Kasumi-1 (cell line): ENCODE data around the gene ZFHX3.

Experiments used
- DNase-seq, 2 experiments: peaks; one replicate each; lab custom pipeline; 2025; lab: John Stamatoyannopoulos, UW

The ZFHX3 gene

DNA sequence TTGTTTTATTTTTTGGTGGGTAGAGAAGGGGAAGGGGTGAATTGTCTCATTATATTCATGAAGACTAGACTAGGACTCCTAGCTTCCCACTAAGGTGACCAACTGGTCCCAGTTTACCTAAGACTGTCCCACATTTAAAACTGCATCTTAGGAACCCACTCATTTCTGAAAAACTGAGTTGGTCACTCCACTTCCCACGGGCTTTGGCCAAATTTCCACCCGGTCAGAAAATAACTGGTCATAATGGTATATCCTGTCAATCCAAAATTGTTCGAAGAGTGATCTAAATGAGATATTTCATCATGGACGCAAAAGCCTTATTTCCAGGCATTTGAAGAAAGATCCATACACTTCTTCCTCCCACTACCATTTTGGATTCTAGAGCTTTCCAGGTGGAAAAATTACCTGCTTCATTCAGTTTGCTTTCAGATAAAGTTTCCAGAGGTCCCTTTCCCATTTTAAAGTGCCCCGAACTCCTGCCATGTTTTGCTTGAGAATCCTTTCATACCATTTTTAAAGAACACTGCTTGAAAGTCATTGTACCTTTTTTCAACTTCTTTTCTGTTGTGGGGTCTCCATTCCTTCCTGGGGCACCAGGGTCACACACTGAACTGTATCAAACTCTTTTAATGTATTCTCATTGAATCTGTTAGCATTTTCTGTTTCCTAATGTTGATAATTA is 21.8 kb upstream of the ZFHX3 start:
- no peak for DNase-seq

DNA sequence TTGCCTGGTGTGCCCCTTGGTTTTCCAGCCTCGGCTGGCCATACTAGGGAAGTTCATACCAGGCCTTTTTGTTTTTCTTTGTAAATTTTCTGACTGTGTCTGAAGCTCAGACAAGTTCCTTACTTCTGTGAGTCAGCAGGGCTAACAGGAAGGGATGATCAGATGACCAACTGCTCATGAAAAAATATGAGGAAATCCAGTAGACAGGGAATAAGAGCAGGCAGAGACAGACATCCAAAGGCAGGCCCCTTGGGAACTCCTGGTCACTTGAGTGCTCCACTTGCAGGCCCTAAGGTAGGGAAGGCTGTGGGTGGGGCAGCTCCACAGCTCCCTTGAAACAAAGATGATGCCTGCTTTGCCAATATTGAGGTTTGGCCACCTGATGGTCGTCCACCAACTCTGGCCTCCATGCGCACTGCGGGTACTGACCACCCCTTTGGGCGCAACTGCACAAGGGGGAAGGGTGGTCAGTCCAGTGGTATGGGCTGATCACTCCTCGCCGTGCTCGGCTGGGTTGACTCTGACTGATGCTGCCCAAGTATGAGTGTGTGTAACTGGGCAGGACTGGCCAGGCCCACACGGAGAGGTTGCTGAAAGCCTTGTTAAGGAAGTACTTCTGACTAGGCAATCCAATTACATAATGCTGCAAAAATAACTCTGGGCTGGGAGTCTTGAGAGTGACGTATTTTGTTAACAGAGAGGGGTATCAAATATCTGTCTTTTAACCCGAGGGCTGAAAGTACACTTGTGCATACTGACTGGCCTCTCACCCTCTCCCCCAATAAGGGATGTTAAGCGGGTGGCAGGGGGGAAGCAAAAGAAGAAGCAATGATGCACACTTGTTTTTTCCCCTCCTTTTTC is 20.8 kb upstream of the ZFHX3 start:
- DNase-seq: peak; percentile 80 to 81

- DNase-seq: no peak
These were observed 20.0 kb upstream of the ZFHX3 start for GRCh38 chr16:73067671-73068540.

- DNase-seq: no peak
These were observed 19.2 kb upstream of the ZFHX3 start for GRCh38 chr16:73066927-73067670.

- no peak for DNase-seq
These were observed 18.5 kb upstream of the ZFHX3 start for GRCh38 chr16:73066331-73066926.

GRCh38 chr16:73065632-73066330 is 17.9 kb upstream of the ZFHX3 start:
- DNase-seq: no peak

GRCh38 chr16:73064994-73065545 is 17.1 kb upstream of the ZFHX3 start:
- no peak for DNase-seq

- no peak for DNase-seq
These were observed 16.5 kb upstream of the ZFHX3 start for GRCh38 chr16:73064212-73064993.

- DNase-seq: no peak
These were observed 15.9 kb upstream of the ZFHX3 start for GRCh38 chr16:73063854-73064211.

DNA sequence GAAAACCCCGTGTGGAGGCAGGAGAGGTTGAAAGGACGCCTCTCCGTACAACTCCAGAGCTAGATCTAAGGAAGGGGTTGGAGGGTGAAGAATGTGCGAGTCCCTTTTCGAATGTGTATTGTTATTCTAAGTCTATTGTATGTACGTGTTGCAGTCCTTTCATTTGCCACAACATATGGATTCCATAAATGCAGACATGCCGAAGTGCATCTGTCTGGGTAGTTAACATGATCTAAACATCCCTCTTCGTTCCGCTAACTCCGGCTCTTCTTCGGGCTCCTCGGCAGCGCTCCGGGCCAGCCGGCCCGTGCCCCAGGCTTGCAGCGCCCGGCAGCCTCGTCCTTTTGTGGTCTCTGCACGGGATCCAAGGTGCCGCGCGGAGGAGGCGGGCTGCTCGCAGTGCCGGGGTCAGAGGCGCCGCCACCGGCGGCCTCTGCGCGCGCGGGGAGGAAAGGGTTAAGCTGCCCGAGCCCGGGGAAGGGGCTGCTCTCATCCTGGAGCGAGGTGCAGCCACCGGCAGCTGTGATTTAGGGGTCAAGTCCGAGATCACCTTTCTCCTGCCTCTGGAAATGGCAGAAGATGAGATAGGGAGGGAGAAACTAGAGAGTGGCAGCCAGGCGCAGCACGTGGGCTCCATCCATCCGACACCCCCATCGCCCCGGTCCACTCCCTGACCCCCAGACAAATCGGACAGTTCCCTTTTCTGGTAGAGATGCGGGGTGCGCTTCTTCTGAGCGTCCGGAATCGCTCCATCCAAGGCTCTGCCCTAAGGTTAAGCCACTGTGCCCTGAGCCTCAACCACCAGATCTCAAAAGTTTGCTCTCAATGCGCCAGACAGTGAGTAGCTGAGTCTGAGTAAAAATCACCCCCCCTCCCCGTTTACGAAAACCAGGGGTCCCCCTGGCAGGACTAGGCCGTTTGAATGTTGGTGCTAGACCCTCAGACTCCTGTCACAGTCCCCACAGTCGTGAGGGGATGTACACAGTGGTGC is 15.1 kb upstream of the ZFHX3 start:
- peak in 1 of 2 experiments; percentile 53 for DNase-seq

DNA sequence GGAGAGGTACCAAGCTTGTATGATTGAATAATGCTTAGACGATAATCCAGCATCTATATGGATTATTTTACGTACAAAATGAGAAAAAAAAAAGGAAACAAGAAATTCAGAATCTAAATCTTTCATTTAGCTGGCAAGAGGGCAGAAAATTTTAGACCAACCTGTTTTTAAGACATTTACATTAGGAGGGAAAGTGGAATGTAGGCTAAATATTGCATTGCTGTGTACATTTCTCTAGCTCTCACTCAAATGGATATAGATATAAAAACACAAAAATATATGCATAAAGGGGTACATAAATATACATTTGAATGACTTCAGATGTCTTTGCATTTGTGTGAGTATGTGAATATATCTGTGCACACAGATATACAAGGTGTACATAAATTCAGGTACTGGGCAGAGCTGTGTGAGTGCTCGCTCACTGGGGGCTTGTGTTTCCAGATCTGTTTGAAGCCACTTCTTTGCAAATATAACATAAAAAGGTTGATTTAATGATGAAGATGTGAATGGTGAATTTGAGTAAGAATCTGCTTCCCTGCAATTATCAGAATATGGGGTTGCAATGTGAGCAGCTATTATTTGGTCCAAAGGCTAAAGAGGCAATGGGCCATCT is 14.2 kb upstream of the ZFHX3 start:
- no peak for DNase-seq

DNA sequence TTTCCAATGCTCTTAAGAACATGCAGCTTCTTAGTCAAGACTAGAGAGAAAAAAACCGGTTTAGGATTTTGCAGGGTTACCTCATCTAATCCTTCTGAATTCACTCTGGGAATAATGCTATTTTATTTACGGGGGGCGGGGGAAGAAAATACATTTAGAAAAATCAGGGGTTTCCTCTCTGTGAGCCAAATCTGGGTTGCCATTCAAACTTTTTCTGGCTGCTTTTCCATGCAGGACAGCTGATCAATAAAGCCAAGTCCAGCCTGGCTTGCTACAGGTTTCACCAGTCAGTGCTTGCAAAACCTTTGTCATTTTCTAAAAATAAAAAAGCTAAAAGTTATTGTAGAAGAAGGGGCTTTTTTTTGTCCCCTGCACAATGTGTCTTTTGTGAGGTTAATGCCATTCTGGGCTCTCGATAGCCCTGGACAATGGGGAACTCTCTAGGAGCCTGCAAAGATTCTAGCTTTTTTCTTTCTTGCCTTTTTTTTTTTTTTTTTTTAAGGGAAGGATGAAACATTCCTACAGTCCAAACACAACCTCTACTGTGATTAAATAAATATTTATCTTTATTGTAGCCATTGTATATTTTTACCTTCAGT is 13.1 kb upstream of the ZFHX3 start:
- no peak for DNase-seq

- DNase-seq: no peak
These were observed 12.1 kb upstream of the ZFHX3 start for GRCh38 chr16:73059779-73060615.

DNA sequence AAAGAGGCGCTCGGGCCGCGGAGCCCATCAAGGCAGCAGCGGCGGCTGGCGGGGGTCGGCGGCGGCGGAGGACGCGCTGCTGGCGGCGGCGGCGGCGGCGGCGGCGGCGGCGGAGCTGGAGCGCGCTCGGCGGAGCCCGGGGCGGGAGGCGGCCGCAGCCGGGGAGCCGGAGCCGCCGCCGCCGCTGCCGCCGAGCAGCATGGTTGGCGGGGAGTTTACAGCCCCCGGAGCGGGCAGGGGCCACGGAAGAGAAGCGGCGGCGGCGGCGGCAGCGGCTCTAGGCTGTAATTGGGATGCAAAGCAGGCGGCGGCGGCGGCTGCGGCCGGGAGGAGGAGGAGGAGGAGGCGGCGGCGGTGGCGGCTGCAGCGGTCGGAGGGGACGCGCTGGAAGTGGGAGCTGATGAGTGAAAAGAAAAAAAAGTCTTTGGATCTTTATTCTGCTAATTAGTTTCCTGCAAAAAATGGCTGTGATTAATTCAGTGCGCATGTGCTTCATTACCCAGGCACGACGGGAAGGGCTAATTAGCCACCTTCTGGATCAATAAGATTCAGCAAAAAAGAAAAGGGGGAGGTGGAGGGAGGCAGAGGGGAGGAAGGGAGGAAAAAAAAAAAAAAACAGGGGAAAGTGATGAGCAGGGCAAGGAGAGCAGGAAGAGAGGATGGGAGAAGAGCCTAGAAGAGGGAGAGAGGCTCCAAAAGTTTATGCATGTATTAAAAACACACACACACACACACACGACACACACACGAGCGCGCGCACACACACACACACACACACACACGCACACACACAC is 10.9 kb upstream of the ZFHX3 start:
- DNase-seq: no peak

- DNase-seq: peak in 1 of 2 experiments; percentile 24
These were observed 10.3 kb upstream of the ZFHX3 start for GRCh38 chr16:73058221-73058615.
